Naive B cell (primary cell): Measurements from ENCODE around the gene LNPEP. TPM values are rescaled to one million over a fixed set of nuclear protein-coding genes. Genes with fewer than 3 reads are reported as not detected.

Experiments
- ATAC-seq, 2 donors: fragments of 150-1000 bp; cut with Tn5 transposase; 2 replicates each; pipeline ENCODE4 v1.10.0; 2021; ENCODE audit warnings: low read depth in 2 of 2, mild to moderate bottlenecking in 2 of 2, moderate library complexity in 2 of 2
- DNase-seq: peaks from one replicate; pipeline ENCODE4 v3.0.0; 2022
- H3K27ac Mint-ChIP-seq, 6 donors: one replicate each; pipeline ENCODE4 v1.8.0; 2020 to 2022; ENCODE audit warnings: mild to moderate bottlenecking in 6 of 6, mixed read lengths in 6 of 6, moderate library complexity in 5 of 6, inconsistent platforms in 2 of 6
- H3K27me3 Mint-ChIP-seq, 3 donors: one replicate each; pipeline ENCODE4 v1.8.0; 2021 to 2022; ENCODE audit warnings: mixed read lengths in 3 of 3, mild to moderate bottlenecking in 1 of 3
- H3K36me3 Mint-ChIP-seq, 2 donors: one replicate each; pipeline ENCODE4 v1.8.0; 2020 to 2022; ENCODE audit warnings: mixed read lengths in 2 of 2, inconsistent platforms in 1 of 2, mild to moderate bottlenecking in 1 of 2
- H3K4me1 Mint-ChIP-seq, 3 donors: one replicate each; pipeline ENCODE4 v1.8.0; 2020 to 2022; ENCODE audit warnings: mixed read lengths in 3 of 3, inconsistent platforms in 1 of 3, mild to moderate bottlenecking in 1 of 3, moderate library complexity in 1 of 3
- H3K4me3 Mint-ChIP-seq, 8 donors: one replicate each; pipeline ENCODE4 v1.8.0; 2020 to 2022; ENCODE audit warnings: mild to moderate bottlenecking in 8 of 8, mixed read lengths in 8 of 8, moderate library complexity in 8 of 8, inconsistent platforms in 2 of 8
- H3K9me3 Mint-ChIP-seq, 7 donors: one replicate each; pipeline ENCODE4 v1.8.0; 2020 to 2022; ENCODE audit warnings: mixed read lengths in 7 of 7, mild to moderate bottlenecking in 5 of 7, inconsistent platforms in 2 of 7, moderate library complexity in 1 of 7
- polyA plus RNA-seq, 6 donors: library from polyadenylated mRNA; unstranded; fragments of 300-500 nt; fragmentation: Illumina TruSeq; gene quantifications; one replicate each; pipeline ENCODE4 v1.2.3, GENCODE V29; 2021; ENCODE audit warnings: low read depth in 6 of 6

LNPEP gene
- polyA plus RNA-seq, 6 donors from 2014 or later, result 17.3 to 50.9 (median 44.3) TPM

DNA sequence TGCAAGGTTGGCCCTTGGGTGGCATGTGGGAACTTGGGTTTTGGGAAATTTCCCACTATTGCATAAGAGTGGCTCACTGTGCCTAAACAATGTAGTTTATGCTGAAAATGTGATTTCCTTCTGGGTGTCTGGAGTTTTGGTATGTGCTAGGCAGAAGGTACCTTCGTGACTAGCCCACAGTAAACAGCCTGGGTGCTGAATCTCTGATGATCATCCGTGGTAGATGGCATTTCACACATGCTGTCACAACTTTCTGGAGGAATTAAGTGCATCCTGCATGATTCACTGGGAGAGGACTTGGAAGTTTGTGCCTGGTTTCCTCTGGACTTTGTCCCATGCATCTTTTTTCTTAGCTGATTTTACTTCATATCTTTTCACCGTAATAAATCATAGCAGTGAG, 64.5 kb downstream of the LNPEP start:
- DNase-seq (no peak), ATAC-seq (no peak)
- Mint-ChIP-seq H3K9me3 (no peaks in the 10 kb centered on the region), H3K36me3 (peaks cover 16 to 21% of the 10 kb centered on the region in 2 donors), H3K4me1 (peaks cover 0 to 16% (median 2%) of the 10 kb centered on the region in 3 donors), H3K27ac (no peak overlapping the region), H3K4me3 (no peak overlapping the region), H3K27me3 (no peaks in the 10 kb centered on the region)

DNA sequence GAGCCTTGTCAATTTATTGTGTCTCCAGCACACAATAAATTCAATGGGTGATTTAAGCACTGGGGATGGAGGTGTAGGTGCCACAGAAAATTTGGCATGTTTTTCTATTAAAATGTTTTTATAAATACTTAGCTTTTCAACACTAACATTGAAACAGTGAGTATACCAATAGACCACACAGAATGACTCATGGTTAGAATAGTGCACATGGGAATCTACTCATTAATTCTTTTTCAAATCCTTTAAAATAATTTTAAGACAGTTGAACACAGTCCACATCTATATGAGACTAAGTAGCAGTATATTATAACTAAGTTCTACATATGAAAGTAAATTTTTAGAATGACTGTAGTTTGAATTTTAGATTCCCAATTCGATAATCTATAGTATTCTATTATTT, 67.1 kb downstream of the LNPEP start:
- ATAC-seq (no peak), DNase-seq (no peak)
- H3K27me3 Mint-ChIP-seq, result no peaks in the 10 kb centered on the region
- H3K4me1 Mint-ChIP-seq, result peaks cover 6 to 16% (median 8%) of the 10 kb centered on the region in 3 donors
- H3K4me3 Mint-ChIP-seq, result no peak overlapping the region
- H3K9me3 Mint-ChIP-seq, result no peaks in the 10 kb centered on the region
- H3K36me3 Mint-ChIP-seq, result peaks cover 11 to 21% of the 10 kb centered on the region in 2 donors
- H3K27ac Mint-ChIP-seq, result no peak overlapping the region

DNA sequence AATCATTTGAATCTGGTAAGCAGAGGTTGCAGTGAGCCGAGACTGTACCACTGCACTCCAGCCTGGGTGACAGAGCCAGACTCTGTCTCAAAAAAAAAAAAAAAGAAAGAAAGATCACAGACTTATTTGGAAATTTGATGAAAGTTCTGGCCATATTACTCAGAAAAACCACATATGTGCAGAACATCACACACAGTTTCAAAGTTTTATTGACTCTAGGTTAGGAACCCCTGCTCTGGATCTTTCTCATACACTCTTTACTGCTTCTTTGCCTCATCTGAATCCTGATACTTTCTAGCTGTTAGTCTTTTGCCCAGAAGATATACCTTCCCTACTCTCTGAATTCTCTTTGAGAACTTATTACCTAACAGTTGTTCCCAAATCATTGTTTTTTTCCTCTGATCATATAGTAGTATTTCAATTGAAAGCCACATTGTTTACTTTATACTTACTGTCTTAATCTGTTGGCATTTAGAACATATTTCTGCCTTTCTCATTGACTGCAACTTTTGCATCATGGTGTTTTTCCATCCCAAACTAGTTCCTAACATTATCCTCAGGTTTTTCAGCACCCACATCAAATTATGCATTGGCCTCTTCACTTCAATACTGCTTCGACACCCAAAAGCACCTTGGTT, 68.7 kb downstream of the LNPEP start:
- Mint-ChIP-seq H3K4me1 (peaks cover 12 to 20% (median 17%) of the 10 kb centered on the region in 3 donors), H3K9me3 (no peaks in the 10 kb centered on the region), H3K36me3 (peaks cover 0 to 7% of the 10 kb centered on the region in 2 donors), H3K27me3 (no peaks in the 10 kb centered on the region), H3K27ac (peak overlapping the region in 3 of 6 donors; percentile 10 to 64 (median 60)), H3K4me3 (no peak overlapping the region)
- ATAC-seq, result no peak
- no peak for DNase-seq

DNA sequence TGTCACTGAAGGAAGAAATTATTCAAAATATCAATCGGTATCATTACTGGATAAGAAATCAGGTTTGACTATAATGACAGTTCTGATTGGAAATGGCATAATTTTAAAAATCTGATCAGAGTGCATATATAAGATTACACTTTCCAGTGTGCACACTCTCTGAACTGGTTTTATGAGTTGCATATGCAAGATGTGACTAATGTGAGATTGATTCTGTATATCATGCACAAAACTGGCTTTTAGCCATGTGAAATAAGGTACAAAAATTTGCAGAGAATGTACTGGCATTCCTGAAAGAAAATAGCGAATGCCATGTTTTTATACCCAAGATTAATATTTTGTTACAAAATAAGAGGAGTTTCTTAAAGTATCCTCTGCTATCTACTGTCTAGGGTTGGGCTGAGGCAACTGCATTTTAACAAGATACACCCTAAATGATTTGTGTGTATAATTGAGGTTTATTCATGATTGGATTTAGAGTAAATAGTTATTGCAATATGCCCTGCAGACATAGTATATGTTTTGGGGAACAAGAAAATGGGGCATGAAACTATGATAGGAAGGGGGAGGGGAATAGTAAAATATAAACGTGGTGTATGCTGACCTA, 70.7 kb downstream of the LNPEP start:
- ATAC-seq, result no peak
- H3K9me3 Mint-ChIP-seq, result no peaks in the 10 kb centered on the region
- peaks cover 0 to 4% of the 10 kb centered on the region in 2 donors for H3K36me3 Mint-ChIP-seq
- H3K4me1 Mint-ChIP-seq, result peaks cover 16 to 32% (median 30%) of the 10 kb centered on the region in 3 donors
- H3K27ac Mint-ChIP-seq, result peak overlapping the region in 2 of 6 donors; percentile 19 to 79
- H3K4me3 Mint-ChIP-seq, result no peak overlapping the region
- no peak for DNase-seq
- H3K27me3 Mint-ChIP-seq, result no peaks in the 10 kb centered on the region

DNA sequence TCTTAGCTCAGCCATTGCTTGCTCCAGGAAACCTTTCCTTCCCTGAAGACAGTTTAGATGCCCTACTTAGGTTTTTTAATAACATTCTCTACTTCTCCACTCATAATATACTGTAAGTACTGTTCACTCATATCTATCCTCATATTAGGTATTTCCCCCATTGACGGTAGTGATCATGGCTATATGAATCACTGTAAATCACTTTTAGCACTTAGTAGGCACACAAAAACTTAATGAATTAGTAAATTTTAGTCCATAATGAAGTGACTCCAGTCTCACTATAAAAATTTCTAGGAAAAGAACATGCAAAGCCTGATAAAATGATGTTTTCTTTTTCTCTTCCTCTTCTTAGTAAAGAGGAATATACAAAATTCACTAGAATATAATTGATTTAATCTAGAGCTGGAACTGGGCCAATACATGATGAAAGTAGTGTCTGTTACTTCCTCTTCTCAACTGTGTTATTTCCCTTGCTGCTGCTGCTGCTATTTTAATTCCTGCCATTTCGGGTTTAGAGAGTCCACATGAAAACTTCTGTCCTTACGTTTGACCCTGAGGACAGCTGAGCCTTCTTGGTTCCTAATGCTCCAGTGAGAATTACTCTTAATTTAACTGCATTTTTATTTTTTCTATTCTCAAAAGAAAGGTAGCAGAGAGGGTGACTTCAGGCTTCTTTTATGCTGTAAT, 73.5 kb downstream of the LNPEP start:
- peak overlapping the region; percentile 65 to 98 (median 88) for H3K27ac Mint-ChIP-seq
- no peaks in the 10 kb centered on the region for H3K9me3 Mint-ChIP-seq
- H3K4me1 Mint-ChIP-seq, result peaks cover 16 to 32% (median 30%) of the 10 kb centered on the region in 3 donors
- peak; percentile 95 to 96 for ATAC-seq
- DNase-seq, result peak; percentile 56
- H3K27me3 Mint-ChIP-seq, result no peaks in the 10 kb centered on the region
- peaks cover 13 to 14% of the 10 kb centered on the region in 2 donors for H3K36me3 Mint-ChIP-seq
- peak overlapping the region; percentile 8 to 85 (median 78) for H3K4me3 Mint-ChIP-seq

DNA sequence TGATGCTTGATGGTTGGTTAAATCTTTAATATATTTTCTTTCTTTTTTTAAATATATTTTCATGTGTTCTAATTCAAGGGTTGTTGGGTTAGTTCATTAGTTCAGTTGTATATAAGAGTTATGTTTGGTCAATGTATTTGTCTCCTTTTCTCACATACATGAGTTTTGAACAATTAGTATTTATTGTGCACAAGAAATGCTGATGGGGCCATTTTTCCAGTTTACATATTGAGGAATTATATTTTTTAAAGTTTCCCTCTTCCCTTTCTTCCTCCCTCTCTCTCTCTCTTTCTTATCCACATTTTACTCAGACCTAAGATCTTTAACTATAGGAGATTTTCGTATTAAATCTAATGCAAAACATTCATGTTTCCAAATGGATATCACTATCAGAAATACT, 74.0 kb downstream of the LNPEP start:
- no peak for ATAC-seq
- H3K27ac Mint-ChIP-seq, result peak overlapping the region; percentile 12 to 98 (median 60)
- no peaks in the 10 kb centered on the region for H3K27me3 Mint-ChIP-seq
- no peak for DNase-seq
- peak overlapping the region in 6 of 8 donors; percentile 8 to 85 (median 54) for H3K4me3 Mint-ChIP-seq
- peaks cover 16 to 32% (median 30%) of the 10 kb centered on the region in 3 donors for H3K4me1 Mint-ChIP-seq
- H3K9me3 Mint-ChIP-seq, result no peaks in the 10 kb centered on the region
- H3K36me3 Mint-ChIP-seq, result peaks cover 17 to 18% of the 10 kb centered on the region in 2 donors

DNA sequence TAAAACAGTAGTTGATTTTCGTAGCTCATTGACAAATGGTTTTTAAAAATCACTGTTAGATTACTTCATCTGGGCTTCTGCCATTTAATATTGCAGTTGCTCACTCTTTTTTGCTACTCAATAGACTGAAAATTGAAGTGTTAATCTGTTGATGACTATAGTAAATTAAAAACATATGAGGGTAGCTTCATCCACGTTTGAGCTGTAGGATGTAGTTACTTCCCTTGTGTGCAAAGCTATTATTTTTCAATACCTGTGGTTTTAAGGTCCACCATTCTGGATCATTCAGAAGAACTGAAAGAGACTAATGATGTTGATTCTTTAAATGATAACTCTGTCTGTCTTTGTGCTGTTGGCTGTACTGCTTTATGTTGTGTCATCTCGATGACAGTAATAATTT, 74.7 kb downstream of the LNPEP start:
- peak overlapping the region in 1 of 8 donors; percentile 67 for H3K4me3 Mint-ChIP-seq
- peaks cover 16 to 32% (median 30%) of the 10 kb centered on the region in 3 donors for H3K4me1 Mint-ChIP-seq
- H3K27ac Mint-ChIP-seq, result peak overlapping the region in 2 of 6 donors; percentile 18 to 85
- H3K36me3 Mint-ChIP-seq, result peaks cover 24% of the 10 kb centered on the region in 2 donors
- no peaks in the 10 kb centered on the region for H3K9me3 Mint-ChIP-seq
- DNase-seq (no peak), ATAC-seq (no peak)
- H3K27me3 Mint-ChIP-seq, result no peaks in the 10 kb centered on the region

DNA sequence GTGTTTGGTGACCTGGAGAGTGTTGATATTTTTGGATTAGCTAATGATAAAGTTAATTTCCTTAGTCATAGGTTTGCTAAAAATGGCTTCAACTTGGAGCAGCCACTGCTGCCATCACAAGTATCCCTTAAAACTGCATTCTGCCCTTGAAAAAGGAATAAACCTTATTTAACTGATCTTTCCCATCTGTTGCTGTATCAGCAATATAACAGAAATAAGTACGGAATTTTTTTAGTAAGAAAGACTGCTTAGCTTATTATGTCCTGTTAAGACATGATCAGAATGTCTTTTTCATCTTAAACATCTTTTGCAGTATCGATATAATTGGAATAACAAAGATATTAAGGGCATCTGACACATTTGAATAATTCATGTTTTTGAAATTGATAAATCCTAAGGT, 75.7 kb downstream of the LNPEP start:
- Mint-ChIP-seq H3K4me3 (no peak overlapping the region), H3K27me3 (no peaks in the 10 kb centered on the region), H3K4me1 (peaks cover 16 to 30% (median 30%) of the 10 kb centered on the region in 3 donors), H3K36me3 (peaks cover 25 to 32% of the 10 kb centered on the region in 2 donors), H3K9me3 (no peaks in the 10 kb centered on the region), H3K27ac (peak overlapping the region in 3 of 6 donors; percentile 18 to 85 (median 52))
- DNase-seq (no peak), ATAC-seq (no peak)

DNA sequence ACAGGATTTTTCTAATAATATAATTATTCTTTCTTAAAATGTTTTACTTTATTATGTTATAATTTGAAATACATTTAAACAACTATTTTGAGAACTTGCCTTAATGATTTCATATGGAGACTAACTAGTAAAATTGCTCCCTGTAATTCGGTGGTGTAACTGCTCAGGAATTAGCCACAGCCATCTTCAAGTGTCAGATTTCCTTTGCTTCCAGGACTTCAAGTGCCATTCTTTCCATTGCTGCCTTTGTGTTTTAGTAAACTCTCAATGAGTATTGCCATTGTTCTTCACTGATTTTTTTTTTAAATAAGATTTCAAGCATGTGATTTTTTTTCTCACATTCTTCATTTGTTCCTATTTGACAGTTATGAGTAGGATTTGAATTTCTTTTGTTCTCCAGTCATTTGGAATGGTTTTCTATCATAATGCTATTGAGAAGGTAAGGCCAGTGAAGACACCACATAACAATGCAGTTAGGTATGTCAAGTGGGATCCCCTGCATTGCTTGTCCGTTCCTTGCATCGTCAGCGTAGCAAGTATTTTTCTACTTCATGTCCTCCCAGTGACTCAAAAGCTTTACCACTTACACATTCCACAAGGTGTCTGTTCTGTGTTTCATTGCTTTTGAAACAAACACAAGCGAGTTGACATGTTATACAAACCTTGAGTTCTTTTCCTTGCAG, 83.7 kb downstream of the LNPEP start:
- H3K36me3 Mint-ChIP-seq, result peaks cover 25 to 27% of the 10 kb centered on the region in 2 donors
- no peak for ATAC-seq
- no peak for DNase-seq
- H3K27me3 Mint-ChIP-seq, result no peaks in the 10 kb centered on the region
- H3K27ac Mint-ChIP-seq, result peak overlapping the region in 1 of 6 donors; percentile 42
- no peak overlapping the region for H3K4me3 Mint-ChIP-seq
- H3K9me3 Mint-ChIP-seq, result no peaks in the 10 kb centered on the region
- H3K4me1 Mint-ChIP-seq, result peaks cover 9 to 20% (median 10%) of the 10 kb centered on the region in 3 donors

DNA sequence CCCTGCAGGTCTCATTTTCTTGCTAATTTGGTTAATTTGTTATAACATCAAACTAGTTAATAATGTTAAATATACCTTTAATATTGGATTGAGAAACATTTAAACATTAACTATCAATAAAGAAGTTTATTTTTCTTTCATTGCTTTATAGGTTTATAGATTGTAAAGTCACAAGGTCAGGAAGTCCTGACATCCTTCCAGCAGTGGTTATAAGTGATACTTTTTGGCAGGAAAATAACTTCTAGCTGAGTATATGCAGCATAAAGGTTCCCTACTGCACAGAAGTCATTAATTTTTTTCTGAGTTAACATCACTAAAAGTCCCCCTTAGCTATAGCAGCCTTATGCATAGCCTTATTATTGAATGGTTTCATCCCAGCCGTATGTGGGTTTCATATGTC, 85.5 kb downstream of the LNPEP start:
- ATAC-seq (no peak), DNase-seq (no peak)
- Mint-ChIP-seq H3K4me1 (peaks cover 9 to 20% (median 10%) of the 10 kb centered on the region in 3 donors), H3K9me3 (no peaks in the 10 kb centered on the region), H3K27me3 (no peaks in the 10 kb centered on the region), H3K4me3 (no peak overlapping the region), H3K27ac (no peak overlapping the region), H3K36me3 (peaks cover 14 to 22% of the 10 kb centered on the region in 2 donors)

DNA sequence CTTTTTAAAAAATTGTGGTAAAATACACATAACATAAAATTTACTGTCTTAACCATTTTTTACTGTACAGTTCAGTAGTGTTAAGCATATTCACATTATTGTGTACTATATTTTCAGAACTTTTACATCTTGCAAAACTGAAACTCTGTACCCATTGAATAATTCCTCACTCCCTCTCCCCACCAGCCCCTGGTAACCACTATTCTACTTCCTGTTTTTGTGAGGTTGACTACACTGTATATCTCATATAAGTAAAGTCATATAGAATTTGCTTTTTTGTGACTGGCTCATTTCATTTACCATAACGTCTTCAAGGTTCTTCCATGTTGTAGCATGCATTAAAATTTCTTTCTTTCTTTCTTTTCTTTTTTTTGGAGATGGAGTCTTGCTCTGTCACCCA, 87.0 kb downstream of the LNPEP start:
- ATAC-seq, result peak; percentile 37 to 75
- no peaks in the 10 kb centered on the region for H3K9me3 Mint-ChIP-seq
- H3K4me3 Mint-ChIP-seq, result peak overlapping the region in 4 of 8 donors; percentile 15 to 66 (median 52)
- H3K27me3 Mint-ChIP-seq, result no peaks in the 10 kb centered on the region
- no peak for DNase-seq
- peaks cover 9 to 20% (median 10%) of the 10 kb centered on the region in 3 donors for H3K4me1 Mint-ChIP-seq
- peak overlapping the region in 3 of 6 donors; percentile 11 to 25 (median 19) for H3K27ac Mint-ChIP-seq
- H3K36me3 Mint-ChIP-seq, result peaks cover 14 to 20% of the 10 kb centered on the region in 2 donors

DNA sequence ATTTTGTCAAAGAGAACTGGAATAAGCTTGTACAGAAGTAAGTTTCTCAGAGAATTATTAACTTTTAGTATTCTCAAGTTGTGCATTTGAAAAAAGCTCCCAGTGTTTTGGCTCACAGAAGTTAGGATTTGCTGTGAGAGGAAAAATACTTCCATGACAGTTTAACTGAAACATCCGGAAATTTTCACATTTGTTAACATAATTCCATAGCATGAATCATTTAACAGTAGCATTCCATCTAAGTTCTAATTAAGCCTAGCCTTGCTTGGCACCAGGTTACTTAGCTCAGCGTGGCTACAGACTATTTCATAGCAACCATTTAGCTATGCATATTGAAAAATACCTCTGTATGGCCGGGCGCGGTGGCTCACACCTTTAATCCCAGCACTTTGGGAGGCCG, 90.8 kb downstream of the LNPEP start:
- H3K4me1 Mint-ChIP-seq, result peaks cover 10 to 19% (median 15%) of the 10 kb centered on the region in 3 donors
- DNase-seq (no peak), ATAC-seq (no peak)
- H3K4me3 Mint-ChIP-seq, result no peak overlapping the region
- H3K36me3 Mint-ChIP-seq, result peaks cover 21 to 42% of the 10 kb centered on the region in 2 donors
- H3K9me3 Mint-ChIP-seq, result no peaks in the 10 kb centered on the region
- no peaks in the 10 kb centered on the region for H3K27me3 Mint-ChIP-seq
- H3K27ac Mint-ChIP-seq, result no peak overlapping the region

DNA sequence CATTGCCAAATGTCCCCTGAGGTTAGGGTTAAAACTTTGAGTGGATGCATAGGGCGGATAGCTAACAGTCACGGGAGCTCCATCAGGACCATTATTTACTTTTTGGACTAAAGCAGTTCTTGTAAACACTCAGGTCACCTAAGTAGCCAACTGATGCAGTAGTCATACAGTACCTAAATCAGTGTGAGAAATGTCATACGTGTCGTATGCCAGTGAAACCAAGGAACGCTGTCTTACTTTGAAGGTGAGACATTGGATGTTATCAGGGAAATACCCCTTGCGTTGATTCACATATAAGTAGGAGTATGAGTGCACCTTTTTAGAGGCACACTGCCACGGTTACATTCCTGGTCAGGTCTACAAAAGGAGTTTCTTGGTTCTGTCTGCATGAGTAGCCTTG, 101.9 kb downstream of the LNPEP start:
- Mint-ChIP-seq H3K9me3 (no peaks in the 10 kb centered on the region), H3K27ac (peak overlapping the region in 4 of 6 donors; percentile 13 to 77 (median 43)), H3K27me3 (no peaks in the 10 kb centered on the region), H3K4me1 (peaks cover 0 to 5% (median 2%) of the 10 kb centered on the region in 3 donors), H3K36me3 (no peaks in the 10 kb centered on the region), H3K4me3 (no peak overlapping the region)
- DNase-seq (no peak), ATAC-seq (no peak)
